Neural cell (in vitro differentiated cells): ENCODE measurements around the gene VPS37B.

Experiments used
- CTCF ChIP-seq: fragments of 450-650 bp; IDR thresholded peaks from 2 replicates; pipeline ENCODE4 v1.5.1; 2014; ENCODE audit warnings: antibody characterized with exemption, mild to moderate bottlenecking, moderate library complexity; ENCODE audit not compliant: poor library complexity, severe bottlenecking
- EP300 ChIP-seq: fragments of 450-650 bp; conservative IDR thresholded peaks from 2 replicates; pipeline ENCODE4 v1.6.1; 2014; ENCODE audit warnings: antibody characterized with exemption, mild to moderate bottlenecking, moderate library complexity; ENCODE audit not compliant: poor library complexity, severe bottlenecking
- EZH2 ChIP-seq: fragments of 200-600, 300-800 bp; shearing (Covaris generic), sonication (generic); IDR thresholded peaks from 2 replicates; pipeline ENCODE4 v1.6.1; 2014; ENCODE audit warnings: antibody characterized with exemption, low read length, borderline replicate concordance, mild to moderate bottlenecking; ENCODE audit not compliant: insufficient read depth, poor library complexity, severe bottlenecking
- MXI1 ChIP-seq: fragments of 450-650 bp; conservative IDR thresholded peaks from 2 replicates; pipeline ENCODE4 v1.6.1; 2014; ENCODE audit warnings: antibody characterized with exemption, mild to moderate bottlenecking; ENCODE audit not compliant: poor library complexity, severe bottlenecking
- POLR2AphosphoS5 ChIP-seq: IDR thresholded peaks from 2 replicates; pipeline ENCODE4 v1.6.1; 2012
- RAD21 ChIP-seq: fragments of 450-650 bp; conservative IDR thresholded peaks from 2 replicates; pipeline ENCODE4 v1.6.1; 2014; ENCODE audit warnings: antibody characterized with exemption, mild to moderate bottlenecking, moderate library complexity
- REST ChIP-seq: IDR thresholded peaks from 2 replicates; pipeline ENCODE4 v1.6.1; 2012; ENCODE audit warnings: borderline replicate concordance
- SMC3 ChIP-seq: fragments of 450-650 bp; conservative IDR thresholded peaks from 2 replicates; pipeline ENCODE4 v1.6.1; 2014; ENCODE audit warnings: antibody characterized with exemption, mild to moderate bottlenecking, moderate library complexity; ENCODE audit not compliant: poor library complexity
- TAF1 ChIP-seq: IDR thresholded peaks from 2 replicates; pipeline ENCODE4 v1.6.1; 2012; ENCODE audit warnings: low read depth

GRCh38 chr12:122918827-122919226 is 22.9 kb upstream of the VPS37B start:
- TF ChIP-seq CTCF (no peak), POLR2AphosphoS5 (no peak), EZH2 (no peak), REST (no peak), RAD21 (no peak), TAF1 (no peak), EP300 (no peak), MXI1 (no peak), SMC3 (no peak)
